ENCODE results near the gene FIP1L1.
"Not testable (repeated sequence)": the region's sequence is repeated elsewhere in the genome, so short reads cannot be mapped to it uniquely, and the experiment has no call there.

The FIP1L1 gene

GRCh38 chr4:53377319-53378170 lies at the start of gene FIP1L1:
TSS of gene FIP1L1 (plus strand) at chr4:53377641. CDS start at chr4:53377839, 198 bp downstream.
- peak; percentile 97 for DNase-seq (ENCODE audit: low spot score)

GRCh38 chr4:53334916-53335315 lies 42.5 kb upstream of the FIP1L1 start:
- DNase-seq (ENCODE audit: low spot score), result not testable (repeated sequence)

GRCh38 chr4:53340145-53340544 lies 37.3 kb upstream of the FIP1L1 start:
- not testable (repeated sequence) for DNase-seq (ENCODE audit: low spot score)

- not testable (repeated sequence) for DNase-seq (ENCODE audit: low spot score)
These were observed 31.0 kb upstream of the FIP1L1 start for GRCh38 chr4:53346392-53346791.

GRCh38 chr4:53346920-53347852 lies 30.3 kb upstream of the FIP1L1 start:
- peak; percentile 73 for DNase-seq (ENCODE audit: low spot score)

- DNase-seq (ENCODE audit: low spot score), result no peak
These were observed 29.4 kb upstream of the FIP1L1 start for GRCh38 chr4:53348046-53348445.

GRCh38 chr4:53349091-53349491 lies 28.4 kb upstream of the FIP1L1 start:
- no peak for DNase-seq (ENCODE audit: low spot score)

DNA sequence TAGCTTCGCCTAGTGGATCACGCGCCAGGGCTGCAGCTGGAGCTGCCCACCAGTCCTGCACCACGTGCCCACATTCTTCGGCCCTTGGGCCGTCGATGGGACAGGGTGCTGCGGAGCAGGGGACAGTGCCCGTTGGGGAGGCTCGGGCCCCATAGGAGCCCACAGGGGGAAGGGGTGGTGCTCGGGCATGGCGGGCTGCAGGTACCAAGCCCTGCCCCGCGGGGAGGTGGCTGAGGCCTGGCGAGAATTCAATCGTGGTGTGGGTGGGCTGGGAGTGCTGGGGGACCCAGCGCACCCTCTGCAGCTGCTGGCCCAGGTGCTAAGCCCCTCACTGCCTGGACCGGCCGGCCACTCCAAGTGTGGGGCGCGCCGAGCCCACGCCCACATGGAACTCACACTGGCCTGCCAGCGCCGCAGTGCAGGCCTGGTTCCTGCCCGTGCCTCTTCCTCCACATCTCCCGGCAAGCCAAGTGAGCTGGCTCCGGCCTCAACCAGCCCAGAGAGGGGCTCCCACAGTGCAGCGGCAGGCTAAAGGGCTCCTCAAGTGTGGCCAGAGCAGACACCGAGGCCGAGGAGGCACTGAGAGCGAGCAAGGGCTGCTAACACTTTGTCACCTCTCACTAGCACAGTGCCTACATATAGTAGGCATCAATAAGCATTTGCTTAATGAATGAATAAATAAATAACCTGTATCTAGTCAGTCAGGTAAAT lies 23.3 kb upstream of the FIP1L1 start:
- DNase-seq (ENCODE audit: low spot score), result no peak

DNA sequence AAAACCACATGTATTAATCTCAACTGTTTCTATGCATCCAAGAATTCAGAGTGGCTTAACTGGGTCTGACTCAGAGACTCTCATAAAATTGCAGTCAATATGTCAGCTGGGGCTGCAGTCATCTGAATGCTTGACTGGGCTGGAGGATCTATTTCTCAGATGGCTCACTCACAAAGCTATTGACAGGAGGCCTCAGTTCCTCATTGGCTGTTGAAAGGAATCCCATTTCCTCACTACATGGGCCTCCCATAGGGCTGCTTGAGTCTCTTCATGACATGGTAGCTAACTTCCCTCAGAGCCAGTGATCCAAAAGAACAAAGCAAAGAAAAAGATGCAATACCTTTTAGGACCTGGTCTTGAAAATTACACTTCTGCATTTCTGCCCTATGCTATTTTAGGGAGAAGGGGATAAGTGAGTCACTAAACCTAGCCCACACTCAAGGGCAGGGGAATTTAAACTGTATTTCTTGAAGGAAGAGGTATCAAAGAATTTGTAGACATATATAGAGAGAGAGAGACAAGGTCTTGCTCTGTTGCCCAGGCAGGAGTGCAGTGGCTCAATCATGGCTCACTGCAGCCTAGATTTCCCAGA lies 21.4 kb upstream of the FIP1L1 start:
- no peak for DNase-seq (ENCODE audit: low spot score)

GRCh38 chr4:53361451-53361850 lies 16.0 kb upstream of the FIP1L1 start:
- DNase-seq (ENCODE audit: low spot score), result no peak

GRCh38 chr4:53362093-53362492 lies 15.3 kb upstream of the FIP1L1 start:
- no peak for DNase-seq (ENCODE audit: low spot score)

GRCh38 chr4:53364624-53365023 lies 12.8 kb upstream of the FIP1L1 start:
- no peak for DNase-seq (ENCODE audit: low spot score)

DNA sequence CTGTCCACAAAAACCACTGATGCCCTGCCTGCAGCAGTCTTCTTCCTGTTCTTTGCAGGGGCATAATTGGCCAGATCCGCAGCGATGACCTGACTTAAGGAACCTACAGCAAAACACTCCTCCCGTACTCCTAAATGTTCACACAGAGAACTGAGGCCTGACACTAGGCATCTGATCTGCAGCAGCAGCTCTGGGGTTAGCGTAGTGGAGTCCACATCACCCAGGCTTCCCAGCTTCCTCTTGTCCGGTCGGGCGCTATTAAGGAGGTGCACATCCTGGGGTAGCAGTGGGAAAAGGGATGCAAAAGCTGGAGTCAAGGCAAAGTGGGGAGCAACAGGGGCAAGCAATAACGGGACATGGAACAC lies 12.3 kb upstream of the FIP1L1 start:
- peak; percentile 33 for DNase-seq (ENCODE audit: low spot score)

DNA sequence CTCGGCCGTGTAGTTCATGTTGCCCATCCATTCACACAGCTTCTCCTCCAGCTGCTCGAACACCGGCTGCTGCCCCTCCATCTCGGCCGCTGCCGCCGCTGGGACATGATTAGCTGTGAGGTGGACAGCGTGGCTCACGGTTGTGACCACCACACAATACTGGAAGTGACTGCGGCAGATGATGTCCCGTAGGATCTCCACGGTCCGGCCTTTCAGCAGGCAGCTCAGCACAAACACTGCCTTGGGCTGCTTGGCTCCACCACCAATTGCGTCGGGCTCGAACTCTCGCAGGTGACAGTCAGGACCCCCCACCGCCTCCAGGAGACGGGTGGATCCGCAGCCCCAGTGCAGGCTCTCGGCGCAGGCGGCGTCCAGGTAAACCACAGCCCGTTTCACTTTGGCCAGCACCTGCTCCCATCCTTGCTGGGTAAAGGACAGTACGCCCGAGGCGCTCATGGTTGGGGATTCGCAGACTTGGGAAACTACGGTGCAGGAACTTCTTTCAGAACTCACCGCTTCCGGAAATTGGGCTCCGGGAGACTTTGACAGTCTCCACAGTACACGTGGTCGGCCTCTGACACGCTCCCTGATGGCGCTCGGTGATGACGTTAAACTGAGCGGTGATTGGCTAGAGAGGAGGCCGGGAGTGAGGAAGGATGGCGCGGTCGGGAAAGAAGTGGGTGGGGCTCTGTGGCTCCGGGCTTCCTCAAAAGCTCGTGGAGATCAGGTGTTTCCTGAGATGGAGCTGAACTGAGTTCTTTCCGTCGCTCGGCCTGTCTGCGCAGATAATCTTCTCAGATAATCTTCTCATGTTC lies 11.7 kb upstream of the FIP1L1 start, which contains the start of gene SCFD2:
TSS of gene SCFD2 (minus strand) at position 576 of the 815 bp plus-strand sequence.
- DNase-seq (ENCODE audit: low spot score), result peak; percentile 99

DNA sequence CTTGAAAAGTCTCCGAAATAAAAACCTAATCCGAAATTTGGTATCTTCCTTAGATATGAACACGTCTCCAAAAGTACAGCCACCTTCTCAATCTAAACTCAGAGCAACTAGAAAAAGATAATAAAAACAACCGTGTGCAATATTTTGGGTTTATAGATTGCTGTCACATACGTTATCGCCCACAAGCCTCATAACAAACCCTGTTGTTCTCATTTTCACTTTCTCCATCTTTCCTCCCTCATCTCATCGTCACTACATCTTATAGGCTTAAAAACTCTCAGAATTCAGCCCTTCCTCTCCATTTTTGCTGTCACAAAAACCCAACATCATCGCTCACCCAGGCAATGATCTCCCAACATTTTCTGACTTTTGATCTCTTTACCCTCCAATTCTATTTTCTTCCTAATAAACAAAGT lies 11.1 kb upstream of the FIP1L1 start:
- DNase-seq (ENCODE audit: low spot score), result no peak

GRCh38 chr4:53367721-53368120 lies 9.7 kb upstream of the FIP1L1 start:
- DNase-seq (ENCODE audit: low spot score), result no peak

DNA sequence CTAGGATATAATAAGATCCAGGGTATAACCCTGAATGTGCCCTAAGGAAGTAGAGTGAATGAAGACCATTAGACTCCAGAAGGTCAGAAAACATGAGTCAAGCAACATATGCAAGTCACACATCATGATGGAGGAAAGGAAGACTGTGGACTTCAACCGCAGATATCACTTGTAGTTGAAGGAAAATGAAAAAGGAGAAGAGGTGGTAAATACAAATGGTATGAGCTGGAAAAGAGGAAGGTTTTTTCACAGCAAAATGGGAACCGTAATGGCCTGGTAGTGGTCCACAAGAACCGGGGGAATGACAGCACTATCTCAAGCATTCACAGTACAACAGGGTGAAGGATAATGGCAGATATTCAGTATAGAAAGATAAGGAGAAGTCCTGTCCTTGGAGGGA lies 6.4 kb upstream of the FIP1L1 start:
- no peak for DNase-seq (ENCODE audit: low spot score)

- no peak for DNase-seq (ENCODE audit: low spot score)
These were observed 5.5 kb upstream of the FIP1L1 start for GRCh38 chr4:53371843-53372521.

GRCh38 chr4:53374777-53375258 lies 2.6 kb upstream of the FIP1L1 start:
- no peak for DNase-seq (ENCODE audit: low spot score)

DNA sequence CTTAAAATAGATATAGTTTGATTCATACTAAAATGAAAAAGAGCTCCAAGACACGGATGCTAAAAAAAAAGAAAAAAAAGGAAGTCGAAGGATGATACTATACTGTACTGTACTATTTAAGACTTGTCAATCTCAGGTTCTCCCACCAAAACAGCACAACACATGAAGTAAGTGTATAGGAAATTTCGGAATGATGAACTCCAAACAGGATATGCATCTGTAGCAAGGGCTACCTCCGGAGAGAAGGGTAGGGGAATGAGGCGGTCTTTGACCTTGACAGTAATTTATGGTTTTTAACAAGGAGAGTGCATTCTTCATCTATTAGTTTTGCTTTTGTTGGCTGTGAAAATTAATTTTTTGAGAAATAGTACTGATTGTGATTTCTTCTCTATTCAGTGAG lies 541 bp upstream of the FIP1L1 start:
- no peak for DNase-seq (ENCODE audit: low spot score)
